C4-2B (cell line): ENCODE results near the gene KCNJ6.

Source experiments
- H3K27ac ChIP-seq: fragments of 450-650 bp; 2 replicates; pipeline ENCODE4 v1.5.1; 2017
- CTCF ChIP-seq: fragments of 450-650 bp; conservative IDR thresholded peaks from 2 replicates; pipeline ENCODE4 v1.5.1; 2017; ENCODE audit warnings: mild to moderate bottlenecking
- ZFX ChIP-seq: fragments of 450-650 bp; IDR thresholded peaks from 2 replicates; pipeline ENCODE4 v1.6.1; 2017

Gene KCNJ6

GRCh38 chr21:37868446-37869295 lies 47.6 kb downstream of the KCNJ6 start:
- TF ChIP-seq ZFX (no peak), CTCF (no peak)
- H3K27ac ChIP-seq: no peak overlapping the region

GRCh38 chr21:37866027-37866426 lies 50.2 kb downstream of the KCNJ6 start:
- H3K27ac ChIP-seq: no peak overlapping the region
- no peak for TF ChIP-seq ZFX

- H3K27ac ChIP-seq: no peak overlapping the region
These were observed 51.1 kb downstream of the KCNJ6 start for GRCh38 chr21:37865156-37865555.

GRCh38 chr21:37863842-37864241 lies 52.4 kb downstream of the KCNJ6 start:
- H3K27ac ChIP-seq: no peak overlapping the region

More at GRCh38 chr21:37865156-37865555, 51.1 kb downstream of the KCNJ6 start:
- no peak for TF ChIP-seq CTCF
- no peak for TF ChIP-seq ZFX

GRCh38 chr21:37862536-37862935 lies 53.7 kb downstream of the KCNJ6 start:
- no peak for TF ChIP-seq CTCF
- no peak for TF ChIP-seq ZFX
- H3K27ac ChIP-seq: no peak overlapping the region

More at GRCh38 chr21:37863842-37864241, 52.4 kb downstream of the KCNJ6 start:
- TF ChIP-seq ZFX (no peak), CTCF (no peak)

GRCh38 chr21:37861561-37861960 lies 54.7 kb downstream of the KCNJ6 start:
- H3K27ac ChIP-seq: no peak overlapping the region
- TF ChIP-seq CTCF (no peak), ZFX (no peak)

GRCh38 chr21:37860416-37860815 lies 55.8 kb downstream of the KCNJ6 start:
- no peak overlapping the region for H3K27ac ChIP-seq
- TF ChIP-seq ZFX: no peak

- no peak overlapping the region for H3K27ac ChIP-seq
- TF ChIP-seq ZFX (no peak), CTCF (no peak)
These were observed 60.3 kb downstream of the KCNJ6 start for GRCh38 chr21:37855647-37856625.
